Liver (tissue), 9 donors: ENCODE results near the gene CFI. TPM values are rescaled to one million over a fixed set of nuclear protein-coding genes. Genes with fewer than 3 reads are reported as not detected.

Experiments
- DNase-seq: peaks from one replicate; pipeline ENCODE4 v3.0.0-alpha.2; 2017; ENCODE audit warnings: low spot score
- H3K27ac ChIP-seq, 2 donors: one replicate each; pipeline ENCODE4 v1.7.0; 2013; ENCODE audit warnings: inconsistent platforms in 2 of 2, low read length in 2 of 2, control low read depth in 1 of 2, low read depth in 1 of 2, mild to moderate bottlenecking in 1 of 2
- H3K27me3 ChIP-seq, 4 donors: one replicate each; pipeline versions ENCODE4 v1.6.1 to v1.7.0; 2013; ENCODE audit warnings: low read length in 3 of 4, inconsistent platforms in 1 of 4, mild to moderate bottlenecking in 1 of 4, moderate library complexity in 1 of 4; ENCODE audit not compliant: control insufficient read depth in 4 of 4, insufficient read depth in 4 of 4
- H3K36me3 ChIP-seq, 4 donors: one replicate each; pipeline versions ENCODE4 v1.6.1 to v1.7.0; 2013; ENCODE audit warnings: low read length in 3 of 4, mild to moderate bottlenecking in 3 of 4, low read depth in 1 of 4, moderate library complexity in 1 of 4; ENCODE audit not compliant: control insufficient read depth in 4 of 4, insufficient read depth in 3 of 4
- H3K4me1 ChIP-seq, 4 donors: one replicate each; pipeline versions ENCODE4 v1.6.1 to v1.7.0; 2013; ENCODE audit warnings: low read length in 3 of 4, mild to moderate bottlenecking in 3 of 4, moderate library complexity in 1 of 4; ENCODE audit not compliant: control insufficient read depth in 4 of 4, insufficient read depth in 4 of 4
- H3K4me3 ChIP-seq, 3 donors: one replicate each; pipeline versions ENCODE4 v1.6.1 to v1.7.0; 2013; ENCODE audit warnings: low read length in 3 of 3, control low read depth in 1 of 3, low read depth in 1 of 3, mild to moderate bottlenecking in 1 of 3
- H3K9ac ChIP-seq, 2 donors: one replicate each; pipeline ENCODE4 v1.7.0; 2013; ENCODE audit warnings: low read length in 2 of 2, mild to moderate bottlenecking in 2 of 2, moderate library complexity in 2 of 2, control low read depth in 1 of 2, low read depth in 1 of 2
- H3K9me3 ChIP-seq, 4 donors: one replicate each; pipeline versions ENCODE4 v1.6.1 to v1.7.0; 2013; ENCODE audit warnings: low read length in 3 of 4; ENCODE audit not compliant: control insufficient read depth in 4 of 4
- EGR1 ChIP-seq, 2 donors: IDR thresholded peaks; 2 replicates each; pipeline ENCODE4 v1.6.1; 2016 to 2018; ENCODE audit warnings: antibody characterized with exemption in 2 of 2, low read depth in 2 of 2
- FOXA1 ChIP-seq: IDR thresholded peaks from 2 replicates; pipeline ENCODE4 v1.6.1; 2016; ENCODE audit warnings: antibody characterized with exemption
- FOXA2 ChIP-seq: IDR thresholded peaks from 2 replicates; pipeline ENCODE4 v1.6.1; 2016; ENCODE audit warnings: antibody characterized with exemption
- GABPA ChIP-seq, 2 donors: IDR thresholded peaks in 1 of 2; conservative IDR thresholded peaks in 1 of 2; 2 replicates each; pipeline ENCODE4 v1.6.1; 2016; ENCODE audit warnings: antibody characterized with exemption in 2 of 2, mild to moderate bottlenecking in 1 of 2, moderate library complexity in 1 of 2
- HNF4A ChIP-seq, 2 donors: conservative IDR thresholded peaks; 2 replicates each; pipeline ENCODE4 v1.6.1; 2016; ENCODE audit warnings: antibody characterized with exemption in 2 of 2, mild to moderate bottlenecking in 2 of 2
- HNF4G ChIP-seq: IDR thresholded peaks from 2 replicates; pipeline ENCODE4 v1.6.1; 2016; ENCODE audit warnings: antibody characterized with exemption
- JUND ChIP-seq, 2 donors: IDR thresholded peaks; 2 replicates each; pipeline ENCODE4 v1.6.1; 2016; ENCODE audit warnings: antibody characterized with exemption in 2 of 2
- NR2F2 ChIP-seq: IDR thresholded peaks from 2 replicates; pipeline ENCODE4 v1.6.1; 2016; ENCODE audit warnings: antibody characterized with exemption
- RAD21 ChIP-seq, 2 donors: IDR thresholded peaks; 2 replicates each; pipeline ENCODE4 v1.6.1; 2016; ENCODE audit warnings: antibody characterized with exemption in 2 of 2, mild to moderate bottlenecking in 2 of 2
- RXRA ChIP-seq, 2 donors: IDR thresholded peaks; 2 replicates each; pipeline ENCODE4 v1.6.1; 2017 to 2018; ENCODE audit warnings: antibody characterized with exemption in 2 of 2, mild to moderate bottlenecking in 1 of 2
- SP1 ChIP-seq: IDR thresholded peaks from 2 replicates; pipeline ENCODE4 v1.6.1; 2018; ENCODE audit warnings: antibody characterized with exemption, mild to moderate bottlenecking
- TAF1 ChIP-seq: conservative IDR thresholded peaks from 2 replicates; pipeline ENCODE4 v1.6.1; 2016; ENCODE audit warnings: antibody characterized with exemption, mild to moderate bottlenecking
- YY1 ChIP-seq: IDR thresholded peaks from 2 replicates; pipeline ENCODE4 v1.6.1; 2016; ENCODE audit warnings: antibody characterized with exemption, mild to moderate bottlenecking
- WGBS: extraction: QIAGEN DNeasy Blood & Tissue Kit; methylation state at CpG from one replicate; pipeline ENCODE4 v1.1.7; 2013; 5-methylcytosine and 5-hydroxymethylcytosine counted together
- polyA plus RNA-seq, 2 donors: library from polyadenylated mRNA; stranded (reverse) in 1 of 2; unstranded in 1 of 2; fragments of 200-250 nt in 1 of 2; fragments of >200 nt in 1 of 2; fragmentation: Nextera tagmentation in 1 of 2; extraction: Ambion mirVana in 1 of 2; gene quantifications; one replicate each; pipeline versions ENCODE4 v1.2.1 to v1.2.3, GENCODE V29; 2013 to 2015
- total RNA-seq, 2 donors: library from RNA; depleted of rRNA; stranded (reverse); fragments of >200 nt; gene quantifications; one replicate each; pipeline ENCODE4 v1.2.3, GENCODE V29; 2014
- TF ChIP-seq, protein P1 (sequence below): fragments of 150-350 bp; IDR thresholded peaks from 2 replicates; pipeline ENCODE4 v1.5.1; 2017; ENCODE audit warnings: improper control_type of control experiment, low read depth, low read length; ENCODE audit not compliant: missing input control
- TF ChIP-seq, protein P2 (sequence below): IDR thresholded peaks from 2 replicates; pipeline ENCODE4 v1.6.1; 2016; ENCODE audit warnings: antibody characterized with exemption
- TF ChIP-seq, protein P3 (sequence below): IDR thresholded peaks from 2 replicates; pipeline ENCODE4 v1.6.1; 2016; ENCODE audit warnings: antibody characterized with exemption, mild to moderate bottlenecking
- TF ChIP-seq, protein P4 (sequence below): IDR thresholded peaks from 2 replicates; pipeline ENCODE4 v1.6.1; 2016; ENCODE audit warnings: antibody characterized with exemption
- TF ChIP-seq, protein P5 (sequence below): IDR thresholded peaks from 2 replicates; pipeline ENCODE4 v1.6.1; 2016; ENCODE audit warnings: antibody characterized with exemption
- donor health status: healthy.
- donor health status: healthy.
- donor health status: healthy.
- donor health status: healthy.
- donor health status: healthy.

The CFI gene
- total RNA-seq: 100 to 1,000 TPM; 232 to 598 TPM
- polyA plus RNA-seq: 100 to 1,000 TPM; 410 to 589 TPM

DNA sequence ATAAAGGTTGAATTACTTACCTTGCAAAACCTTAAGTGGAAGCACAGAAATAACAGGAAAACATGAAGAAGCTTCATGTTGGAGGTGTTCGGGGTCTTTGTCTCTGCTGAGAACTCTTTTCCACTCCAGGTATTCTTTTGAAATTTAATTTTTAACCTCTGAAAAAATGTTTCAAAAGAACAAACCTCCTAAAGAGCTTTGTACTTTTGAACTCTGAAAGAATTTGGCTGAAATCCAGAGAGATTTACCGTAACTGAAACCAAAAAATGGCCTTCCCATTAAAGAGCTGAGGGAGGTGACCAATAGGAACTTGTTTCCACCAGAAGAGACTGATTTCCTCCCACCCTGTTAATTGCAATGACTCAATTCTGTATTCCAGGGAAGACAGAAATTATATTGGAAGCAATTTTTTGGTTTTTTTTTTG, at the start of gene CFI:
Gene CFI (minus strand): TSS at position 105 of the 425 bp plus-strand sequence. CDS start 28 bp downstream, at position 77.
- Histone ChIP-seq H3K36me3 (peaks cover 0 to 2% (median 0%) of the 10 kb centered on the region in 4 donors), H3K4me1 (peaks cover 2 to 19% (median 12%) of the 10 kb centered on the region in 4 donors), H3K27ac (peak within 1 kb of the TSS; percentile 68 to 77), H3K27me3 (no peaks in the 10 kb centered on the region), H3K4me3 (peak within 1 kb of the TSS; percentile 78 to 92 (median 80)), H3K9ac (peak within 1 kb of the TSS; percentile 91 to 93), H3K9me3 (no peaks in the 10 kb centered on the region)
- WGBS: 13% methylated on average over 2 of the region's 2 CpGs
- DNase-seq: no peak
- TF ChIP-seq RAD21 (IDR thresholded peaks at IDR 0.05) (peak; percentile 31 to 45), HNF4G (peak; percentile 27), GABPA (IDR thresholded peaks at IDR 0.05 in 1 of 2, conservative IDR thresholded peaks at IDR 0.05 in 1 of 2) (peak in 1 of 2 donors; percentile 50), RXRA (IDR thresholded peaks at IDR 0.05) (peak; percentile 43 to 67), YY1 (peak; percentile 89), FOXA1 (no peak), EGR1 (IDR thresholded peaks at IDR 0.05; ENCODE audit: low read depth in 2 of 2) (no peak), NR2F2 (no peak), JUND (IDR thresholded peaks at IDR 0.05) (peak; percentile 41 to 49), SP1 (peak; percentile 69), HNF4A (conservative IDR thresholded peaks at IDR 0.05) (peak; percentile 82 to 83), TAF1 (peak; percentile 22), FOXA2 (no peak)
- TF ChIP-seq, protein P1, sequence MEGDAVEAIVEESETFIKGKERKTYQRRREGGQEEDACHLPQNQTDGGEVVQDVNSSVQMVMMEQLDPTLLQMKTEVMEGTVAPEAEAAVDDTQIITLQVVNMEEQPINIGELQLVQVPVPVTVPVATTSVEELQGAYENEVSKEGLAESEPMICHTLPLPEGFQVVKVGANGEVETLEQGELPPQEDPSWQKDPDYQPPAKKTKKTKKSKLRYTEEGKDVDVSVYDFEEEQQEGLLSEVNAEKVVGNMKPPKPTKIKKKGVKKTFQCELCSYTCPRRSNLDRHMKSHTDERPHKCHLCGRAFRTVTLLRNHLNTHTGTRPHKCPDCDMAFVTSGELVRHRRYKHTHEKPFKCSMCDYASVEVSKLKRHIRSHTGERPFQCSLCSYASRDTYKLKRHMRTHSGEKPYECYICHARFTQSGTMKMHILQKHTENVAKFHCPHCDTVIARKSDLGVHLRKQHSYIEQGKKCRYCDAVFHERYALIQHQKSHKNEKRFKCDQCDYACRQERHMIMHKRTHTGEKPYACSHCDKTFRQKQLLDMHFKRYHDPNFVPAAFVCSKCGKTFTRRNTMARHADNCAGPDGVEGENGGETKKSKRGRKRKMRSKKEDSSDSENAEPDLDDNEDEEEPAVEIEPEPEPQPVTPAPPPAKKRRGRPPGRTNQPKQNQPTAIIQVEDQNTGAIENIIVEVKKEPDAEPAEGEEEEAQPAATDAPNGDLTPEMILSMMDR: no peak
- TF ChIP-seq, protein P2, sequence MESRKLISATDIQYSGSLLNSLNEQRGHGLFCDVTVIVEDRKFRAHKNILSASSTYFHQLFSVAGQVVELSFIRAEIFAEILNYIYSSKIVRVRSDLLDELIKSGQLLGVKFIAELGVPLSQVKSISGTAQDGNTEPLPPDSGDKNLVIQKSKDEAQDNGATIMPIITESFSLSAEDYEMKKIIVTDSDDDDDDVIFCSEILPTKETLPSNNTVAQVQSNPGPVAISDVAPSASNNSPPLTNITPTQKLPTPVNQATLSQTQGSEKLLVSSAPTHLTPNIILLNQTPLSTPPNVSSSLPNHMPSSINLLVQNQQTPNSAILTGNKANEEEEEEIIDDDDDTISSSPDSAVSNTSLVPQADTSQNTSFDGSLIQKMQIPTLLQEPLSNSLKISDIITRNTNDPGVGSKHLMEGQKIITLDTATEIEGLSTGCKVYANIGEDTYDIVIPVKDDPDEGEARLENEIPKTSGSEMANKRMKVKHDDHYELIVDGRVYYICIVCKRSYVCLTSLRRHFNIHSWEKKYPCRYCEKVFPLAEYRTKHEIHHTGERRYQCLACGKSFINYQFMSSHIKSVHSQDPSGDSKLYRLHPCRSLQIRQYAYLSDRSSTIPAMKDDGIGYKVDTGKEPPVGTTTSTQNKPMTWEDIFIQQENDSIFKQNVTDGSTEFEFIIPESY: peak; percentile 71
- TF ChIP-seq, protein P3, sequence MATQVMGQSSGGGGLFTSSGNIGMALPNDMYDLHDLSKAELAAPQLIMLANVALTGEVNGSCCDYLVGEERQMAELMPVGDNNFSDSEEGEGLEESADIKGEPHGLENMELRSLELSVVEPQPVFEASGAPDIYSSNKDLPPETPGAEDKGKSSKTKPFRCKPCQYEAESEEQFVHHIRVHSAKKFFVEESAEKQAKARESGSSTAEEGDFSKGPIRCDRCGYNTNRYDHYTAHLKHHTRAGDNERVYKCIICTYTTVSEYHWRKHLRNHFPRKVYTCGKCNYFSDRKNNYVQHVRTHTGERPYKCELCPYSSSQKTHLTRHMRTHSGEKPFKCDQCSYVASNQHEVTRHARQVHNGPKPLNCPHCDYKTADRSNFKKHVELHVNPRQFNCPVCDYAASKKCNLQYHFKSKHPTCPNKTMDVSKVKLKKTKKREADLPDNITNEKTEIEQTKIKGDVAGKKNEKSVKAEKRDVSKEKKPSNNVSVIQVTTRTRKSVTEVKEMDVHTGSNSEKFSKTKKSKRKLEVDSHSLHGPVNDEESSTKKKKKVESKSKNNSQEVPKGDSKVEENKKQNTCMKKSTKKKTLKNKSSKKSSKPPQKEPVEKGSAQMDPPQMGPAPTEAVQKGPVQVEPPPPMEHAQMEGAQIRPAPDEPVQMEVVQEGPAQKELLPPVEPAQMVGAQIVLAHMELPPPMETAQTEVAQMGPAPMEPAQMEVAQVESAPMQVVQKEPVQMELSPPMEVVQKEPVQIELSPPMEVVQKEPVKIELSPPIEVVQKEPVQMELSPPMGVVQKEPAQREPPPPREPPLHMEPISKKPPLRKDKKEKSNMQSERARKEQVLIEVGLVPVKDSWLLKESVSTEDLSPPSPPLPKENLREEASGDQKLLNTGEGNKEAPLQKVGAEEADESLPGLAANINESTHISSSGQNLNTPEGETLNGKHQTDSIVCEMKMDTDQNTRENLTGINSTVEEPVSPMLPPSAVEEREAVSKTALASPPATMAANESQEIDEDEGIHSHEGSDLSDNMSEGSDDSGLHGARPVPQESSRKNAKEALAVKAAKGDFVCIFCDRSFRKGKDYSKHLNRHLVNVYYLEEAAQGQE: peak; percentile 23
- TF ChIP-seq, protein P4, sequence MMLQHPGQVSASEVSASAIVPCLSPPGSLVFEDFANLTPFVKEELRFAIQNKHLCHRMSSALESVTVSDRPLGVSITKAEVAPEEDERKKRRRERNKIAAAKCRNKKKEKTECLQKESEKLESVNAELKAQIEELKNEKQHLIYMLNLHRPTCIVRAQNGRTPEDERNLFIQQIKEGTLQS: peak; percentile 68
- TF ChIP-seq, protein P5, sequence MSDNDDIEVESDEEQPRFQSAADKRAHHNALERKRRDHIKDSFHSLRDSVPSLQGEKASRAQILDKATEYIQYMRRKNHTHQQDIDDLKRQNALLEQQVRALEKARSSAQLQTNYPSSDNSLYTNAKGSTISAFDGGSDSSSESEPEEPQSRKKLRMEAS: peak; percentile 22
